Dedifferentiated amniotic fluid mesenchymal stem cell (primary cell): ENCODE results near the gene KCNJ1.
A peak's percentile ranks its signal among the peaks of the same experiment; 100 is the strongest.

ENCODE experiments used
- DNase-seq: peaks from one replicate; pipeline ENCODE4 v3.0.0-alpha.2; 2016; ENCODE audit errors: extremely low spot score

KCNJ1 gene

DNA sequence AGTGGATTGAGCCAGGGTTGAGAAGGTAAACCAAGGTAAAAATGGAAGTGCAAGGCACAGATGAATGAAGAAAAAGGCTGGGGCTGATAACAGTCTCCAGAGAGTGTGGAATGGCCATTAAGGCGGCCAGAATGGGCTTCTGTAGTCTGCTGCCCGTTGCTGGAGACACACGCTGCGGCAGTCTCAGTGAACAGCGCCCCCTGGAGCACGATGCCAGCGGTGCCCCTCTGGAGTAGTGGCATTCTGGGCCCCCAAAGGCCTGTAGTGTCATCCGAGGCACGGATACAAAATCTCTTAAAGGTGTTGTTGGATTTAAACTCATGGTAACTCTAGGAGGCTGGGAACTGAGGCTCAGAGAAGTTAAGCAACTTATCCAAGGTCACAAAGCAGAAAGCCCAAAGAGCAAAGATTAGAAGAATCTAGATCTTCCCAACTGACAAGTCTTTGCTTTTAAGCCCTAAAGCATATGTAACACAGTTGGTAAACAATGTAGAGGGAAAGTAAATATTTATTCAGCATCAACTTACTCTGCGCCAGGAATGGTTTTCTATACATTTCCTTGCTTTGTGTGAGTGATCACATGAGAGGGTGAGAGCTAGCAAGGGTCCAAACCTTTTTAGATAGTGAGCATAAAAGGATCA lies 18.2 kb downstream of the KCNJ1 start:
- no peak for DNase-seq

DNA sequence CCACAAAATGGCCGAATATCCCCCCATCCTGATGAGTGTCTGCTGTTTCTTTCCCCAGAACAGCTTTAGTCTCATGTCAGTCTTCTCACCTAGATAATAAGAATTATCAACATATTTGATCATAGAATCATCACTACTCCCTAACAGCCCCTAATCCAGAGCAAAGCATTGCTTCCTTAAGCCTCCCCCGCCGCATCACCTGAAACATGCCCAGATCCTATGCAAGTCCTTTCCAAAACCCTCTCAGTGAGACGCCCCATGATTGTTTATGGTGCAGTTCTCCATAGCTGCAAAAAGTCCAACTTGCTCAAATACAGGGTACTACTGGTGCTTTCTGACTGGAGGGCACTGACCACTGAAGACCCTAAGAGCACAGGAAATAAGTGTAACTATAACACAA lies 20.1 kb downstream of the KCNJ1 start:
- no peak for DNase-seq

DNA sequence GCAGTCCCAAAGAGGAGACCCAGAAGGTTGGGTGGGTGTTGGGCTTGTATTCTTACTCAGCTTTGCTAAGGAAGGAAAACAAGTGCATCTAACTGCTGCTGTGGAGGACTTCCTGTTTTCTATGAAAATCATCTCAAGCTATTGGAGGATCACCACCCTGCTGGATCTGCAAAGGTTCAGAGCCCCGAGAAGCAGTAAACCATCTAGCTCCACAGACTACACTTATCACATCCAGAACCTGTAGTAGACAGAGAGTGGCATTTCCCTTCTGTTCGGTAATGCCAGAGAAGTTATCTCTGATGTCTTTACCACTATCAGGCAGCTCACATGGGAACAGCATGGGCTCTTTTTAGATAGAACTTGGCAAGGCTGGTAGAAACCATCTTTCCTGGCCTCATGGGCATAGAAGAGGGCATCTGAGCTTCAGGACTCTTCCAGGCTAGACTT lies 21.7 kb downstream of the KCNJ1 start:
- DNase-seq: no peak

DNA sequence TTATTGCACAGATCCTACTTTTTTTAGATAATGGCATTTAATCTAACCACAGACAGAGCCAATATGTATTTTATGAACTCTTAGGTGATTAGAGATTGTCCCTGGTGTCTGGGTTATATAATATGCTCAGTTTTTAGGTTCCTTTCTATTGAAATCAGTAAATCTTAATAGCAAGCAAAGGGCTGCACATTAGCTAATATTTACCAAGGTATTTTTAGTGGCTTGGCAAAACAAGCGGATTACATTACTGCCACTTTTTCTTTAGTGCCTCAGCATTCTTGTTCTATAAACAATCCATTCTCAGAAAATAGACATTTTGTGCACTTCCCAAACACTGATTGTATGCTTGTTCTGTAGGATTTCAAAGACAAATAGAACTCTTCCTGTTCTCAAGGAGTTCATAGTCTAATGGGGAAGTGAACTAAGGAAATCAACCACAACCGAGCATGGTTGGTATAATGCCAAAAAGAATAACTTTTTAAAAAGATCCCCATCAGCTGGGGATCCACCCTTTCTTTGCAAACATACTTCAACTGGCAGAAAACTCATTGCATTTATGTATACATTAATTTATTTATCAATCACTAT lies 23.8 kb downstream of the KCNJ1 start:
- DNase-seq: no peak

DNA sequence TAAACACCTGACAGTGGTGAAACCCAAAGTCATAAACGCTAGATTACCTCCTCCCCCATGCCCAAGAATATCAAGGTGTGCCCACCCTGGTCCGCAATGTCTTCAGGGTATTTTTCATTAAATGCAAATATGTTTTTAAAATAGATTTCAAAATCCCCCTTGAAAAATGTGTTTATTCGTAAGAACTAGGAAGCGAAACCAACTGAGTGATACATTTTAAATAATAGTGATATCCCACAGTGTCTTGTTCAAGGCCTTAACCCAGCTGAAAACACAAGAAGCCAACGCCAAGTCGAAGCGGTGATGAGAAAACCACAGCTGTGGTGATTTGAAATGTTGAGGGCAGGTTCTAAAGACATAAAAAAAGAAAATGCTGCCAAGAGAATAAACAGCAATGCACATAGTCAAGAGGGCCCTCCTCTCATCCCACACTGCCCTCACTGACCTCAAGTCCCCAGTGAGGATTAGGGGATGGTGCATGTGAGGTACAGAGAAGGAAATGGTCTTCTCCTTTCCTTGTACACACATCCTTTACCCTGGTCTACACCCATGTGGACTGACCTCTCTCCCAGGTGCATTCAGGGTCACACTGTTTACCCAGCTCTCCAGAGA lies 25.5 kb downstream of the KCNJ1 start:
- DNase-seq: no peak

DNA sequence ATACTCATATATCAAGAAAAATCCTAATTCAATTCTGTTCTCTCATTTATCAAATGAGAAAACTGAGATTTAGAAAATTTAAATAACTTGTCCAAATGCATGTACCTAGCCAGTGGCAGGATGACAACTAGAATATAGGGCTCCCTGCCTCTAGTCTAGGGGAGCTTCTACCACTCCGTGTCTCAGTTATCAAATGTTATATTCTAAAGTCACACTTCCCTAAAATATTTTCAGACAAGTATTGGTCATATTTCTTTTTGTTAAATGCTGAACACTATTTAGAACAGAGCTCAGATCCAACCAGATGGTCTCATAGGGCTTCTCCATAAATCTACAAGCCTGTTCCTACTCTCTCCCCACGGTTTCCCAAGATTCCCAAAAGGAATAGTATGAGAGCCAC lies 26.3 kb downstream of the KCNJ1 start:
- no peak for DNase-seq

DNA sequence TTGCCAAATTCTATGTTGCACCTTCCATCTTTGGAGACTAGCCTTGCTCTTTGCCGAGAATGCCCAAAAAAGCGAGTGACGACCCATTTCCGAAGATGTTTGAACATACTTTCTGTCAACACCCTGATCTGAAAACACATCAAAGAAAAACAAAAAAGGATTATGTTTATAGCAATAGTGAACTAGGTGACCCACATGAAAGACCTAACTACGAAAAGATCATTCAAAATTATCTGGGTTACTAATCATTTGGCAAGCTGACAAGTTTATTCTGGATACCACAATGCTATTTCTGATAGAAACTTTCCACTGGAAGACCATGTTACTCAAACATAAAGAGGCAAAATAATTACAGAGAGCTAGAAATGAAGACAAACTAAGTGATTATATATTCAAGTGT lies 27.0 kb downstream of the KCNJ1 start:
- no peak for DNase-seq

DNA sequence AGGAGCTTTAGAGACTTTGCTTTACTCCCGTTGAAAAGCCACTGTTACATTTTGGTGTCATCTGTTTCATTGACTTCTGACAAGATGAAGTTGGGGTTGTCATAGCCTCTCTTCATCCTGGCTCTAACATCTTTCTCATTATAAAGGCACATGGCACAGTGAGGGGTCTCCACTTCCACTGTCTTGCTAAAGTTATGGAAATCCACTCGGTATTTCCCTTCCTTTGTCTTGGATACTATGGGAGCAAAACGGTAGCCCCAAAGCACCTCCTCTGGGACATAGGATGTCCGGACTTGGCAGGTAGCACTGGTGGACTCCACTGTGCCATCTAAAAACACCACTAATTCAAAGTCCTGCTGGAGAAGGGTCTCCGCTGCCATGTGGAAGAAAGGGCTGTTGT lies 28.0 kb downstream of the KCNJ1 start:
- DNase-seq: no peak

DNA sequence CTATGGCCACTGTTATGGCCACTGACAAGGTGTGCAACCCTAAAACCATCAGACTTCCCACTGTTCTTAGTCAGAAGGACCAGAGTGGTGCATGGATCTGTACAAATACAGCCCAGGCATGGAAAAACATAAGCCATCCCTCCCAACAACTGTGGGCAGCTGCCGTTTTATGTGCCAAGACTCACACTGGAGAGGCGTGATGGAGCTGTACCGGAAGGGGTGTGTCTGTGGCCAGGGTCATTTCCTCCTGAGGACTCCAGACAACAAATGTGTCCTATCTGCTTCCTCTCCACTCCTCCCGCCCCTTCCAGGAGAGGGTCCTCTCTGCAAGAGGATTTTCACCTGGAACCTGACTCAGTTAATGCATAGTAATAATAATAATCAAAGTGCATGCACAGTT lies 29.5 kb downstream of the KCNJ1 start:
- DNase-seq: no peak

DNA sequence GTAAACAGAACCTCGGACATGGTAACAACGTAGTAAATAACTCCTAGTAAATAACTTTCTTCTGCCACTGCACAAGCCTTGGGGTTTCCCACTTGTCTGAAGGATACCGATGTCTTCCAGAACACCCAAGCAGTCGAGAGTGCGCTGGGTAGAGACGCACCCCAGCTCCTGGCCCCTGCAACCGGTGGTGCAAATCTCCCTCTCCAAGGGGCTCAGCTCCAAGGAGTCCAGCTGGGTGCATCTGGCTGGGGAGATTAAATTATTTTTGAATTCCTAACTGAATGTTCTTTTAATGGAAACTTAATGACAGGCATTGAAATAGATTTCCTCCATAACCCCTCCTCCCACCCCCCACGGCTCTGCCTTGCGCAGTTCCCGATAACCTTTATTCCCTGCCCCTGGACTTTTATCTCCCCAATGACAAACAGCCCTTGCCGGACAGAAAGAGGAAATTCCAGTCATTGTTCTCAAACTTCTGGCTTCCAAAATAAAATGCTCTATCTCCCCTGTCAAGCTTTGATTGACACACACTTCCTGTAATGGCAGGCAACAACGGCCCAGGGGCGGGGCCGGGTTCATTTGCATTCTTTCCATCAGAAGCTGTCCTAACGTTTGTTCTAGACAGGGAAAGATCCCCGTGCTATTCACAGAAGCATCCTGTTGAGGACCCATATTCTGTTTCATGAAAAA lies 31.2 kb downstream of the KCNJ1 start:
- no peak for DNase-seq

DNA sequence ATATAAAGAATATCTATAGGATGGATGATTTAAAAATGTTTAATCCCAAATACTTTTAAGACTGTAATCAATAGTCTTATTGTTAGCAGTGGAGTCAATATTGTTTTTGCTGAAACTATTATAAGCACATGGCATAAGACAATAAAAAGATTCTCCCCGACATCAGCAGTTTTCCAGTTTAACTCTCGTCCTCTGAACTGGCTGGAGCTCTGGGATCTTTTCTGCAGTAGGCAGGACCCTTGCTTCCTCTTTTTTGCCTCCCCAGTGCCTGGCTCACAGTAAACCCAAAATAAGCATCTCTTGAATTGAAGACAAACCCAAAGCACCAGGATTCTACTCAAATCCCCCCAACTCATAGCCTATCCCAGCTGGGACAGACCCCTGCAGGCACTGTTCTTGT lies 32.9 kb downstream of the KCNJ1 start:
- no peak for DNase-seq

DNA sequence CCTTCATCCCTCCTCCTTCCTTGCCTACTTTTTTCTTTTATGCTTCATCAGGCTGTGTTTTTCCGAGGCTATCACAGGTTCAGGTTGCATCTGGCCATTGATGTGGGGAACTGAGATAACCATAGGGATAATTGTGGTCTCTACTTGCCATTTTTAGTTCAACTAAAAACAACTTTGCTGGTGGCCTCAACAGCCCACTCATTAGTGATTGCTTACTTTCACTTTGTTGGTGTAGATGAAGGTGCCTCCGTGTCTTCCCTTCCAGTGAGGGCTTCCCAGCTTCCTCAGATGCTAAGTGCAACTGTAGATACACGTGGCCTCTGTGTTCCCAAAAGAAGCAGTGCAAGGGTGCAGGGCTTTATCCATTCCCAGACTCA lies 35.0 kb downstream of the KCNJ1 start:
- DNase-seq: no peak

DNA sequence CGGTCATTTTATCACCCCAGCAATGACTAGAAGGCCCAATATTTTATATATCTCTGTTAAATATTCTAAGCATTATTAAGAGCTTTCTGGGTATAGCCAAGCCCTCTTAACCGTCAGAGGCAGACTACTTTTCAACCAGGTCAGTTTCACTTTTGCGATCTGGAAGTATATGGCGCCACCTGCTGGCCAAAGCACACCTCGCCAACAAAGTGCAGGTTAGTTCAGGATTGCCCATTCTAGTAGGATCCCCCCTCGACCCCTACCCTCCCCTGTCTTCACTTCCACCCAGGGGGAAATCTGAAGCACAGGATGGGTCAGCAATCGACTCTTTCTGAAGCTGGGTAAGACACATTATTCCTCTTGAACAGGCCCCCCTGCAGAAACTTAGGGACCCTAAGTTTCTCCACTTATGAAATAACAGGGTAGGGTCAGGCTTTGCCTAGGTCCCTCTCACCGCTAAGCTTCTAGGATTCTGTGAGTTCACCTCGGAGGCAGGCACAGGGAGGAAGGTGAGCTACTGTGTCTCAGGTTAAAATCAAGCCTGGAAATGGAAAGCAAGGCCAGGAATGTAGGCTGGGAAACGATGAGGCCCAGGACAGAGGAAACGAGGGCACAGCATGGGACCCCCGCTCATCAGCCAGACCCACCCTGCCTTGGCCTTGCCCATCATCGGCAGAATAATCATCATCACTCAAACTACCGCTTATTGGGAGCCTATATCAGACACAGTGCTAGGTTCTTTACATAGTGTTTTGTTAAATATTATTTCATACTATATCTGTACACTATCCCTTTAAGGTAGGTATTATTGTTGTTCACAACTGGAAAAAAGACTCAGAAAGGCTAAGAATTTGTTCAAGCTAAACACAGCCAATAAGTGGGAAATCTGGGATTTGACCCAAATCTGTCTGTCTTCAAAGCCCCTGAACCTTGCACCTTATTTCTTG lies 35.6 kb downstream of the KCNJ1 start:
- DNase-seq: peak; percentile 78

DNA sequence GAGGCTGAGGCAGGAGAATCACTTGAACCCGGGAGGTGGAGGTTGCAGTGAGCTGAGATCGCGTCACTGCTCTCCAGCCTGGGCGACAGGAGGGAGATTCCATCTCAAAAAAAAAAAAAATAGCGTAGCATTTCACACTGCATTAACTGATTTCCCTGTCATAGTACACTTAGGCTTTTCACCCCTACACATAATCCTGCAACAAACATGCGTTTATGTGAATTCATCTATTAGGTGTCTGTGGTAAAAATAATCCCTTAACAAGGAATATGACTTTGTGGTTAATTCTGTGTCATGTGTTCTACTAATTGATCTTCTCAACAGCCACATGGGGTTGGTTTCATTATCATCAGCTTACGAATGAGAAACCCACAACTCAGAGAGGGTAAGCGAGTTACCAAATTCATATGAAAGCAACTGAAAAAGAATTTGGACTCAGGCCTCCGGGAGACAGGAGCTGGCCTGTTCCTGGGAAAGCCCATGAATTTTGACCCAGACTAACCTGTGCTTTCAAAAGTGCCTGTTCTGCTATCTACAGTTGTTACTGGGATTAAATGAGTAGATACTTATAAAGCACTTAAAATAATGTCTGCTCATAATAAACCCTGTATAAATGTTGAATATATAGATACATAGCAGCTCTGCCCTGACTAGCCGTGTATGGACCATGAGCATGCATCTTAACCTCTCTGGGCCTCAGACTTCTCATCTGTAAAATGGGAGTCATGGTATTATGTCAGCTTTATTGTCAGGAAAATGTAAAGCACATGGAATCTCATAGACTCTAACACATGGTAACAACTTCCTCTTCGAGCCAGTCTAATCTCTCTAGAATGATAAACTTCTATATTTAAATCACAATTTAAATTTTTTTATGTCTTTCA lies 36.6 kb downstream of the KCNJ1 start:
- no peak for DNase-seq

DNA sequence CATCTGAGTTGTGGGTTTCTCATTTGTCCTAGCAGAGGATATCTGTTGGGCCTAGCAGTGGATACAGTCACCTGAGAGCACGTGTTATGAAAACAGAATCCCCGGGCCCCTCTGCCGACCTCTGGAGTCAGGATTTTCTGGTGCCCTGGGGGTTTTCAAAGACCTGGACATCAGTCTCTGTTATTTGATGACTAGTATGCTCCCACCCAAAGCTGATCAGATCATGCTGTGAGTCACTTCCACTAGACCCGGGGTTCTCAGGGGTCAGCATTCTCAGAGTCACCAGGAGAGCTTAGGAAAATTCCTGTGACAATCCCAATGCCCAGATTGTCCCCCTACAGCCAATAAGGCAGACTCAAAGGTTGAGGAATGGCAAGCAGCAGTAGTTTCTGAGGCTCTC lies 38.7 kb downstream of the KCNJ1 start:
- DNase-seq: no peak

DNA sequence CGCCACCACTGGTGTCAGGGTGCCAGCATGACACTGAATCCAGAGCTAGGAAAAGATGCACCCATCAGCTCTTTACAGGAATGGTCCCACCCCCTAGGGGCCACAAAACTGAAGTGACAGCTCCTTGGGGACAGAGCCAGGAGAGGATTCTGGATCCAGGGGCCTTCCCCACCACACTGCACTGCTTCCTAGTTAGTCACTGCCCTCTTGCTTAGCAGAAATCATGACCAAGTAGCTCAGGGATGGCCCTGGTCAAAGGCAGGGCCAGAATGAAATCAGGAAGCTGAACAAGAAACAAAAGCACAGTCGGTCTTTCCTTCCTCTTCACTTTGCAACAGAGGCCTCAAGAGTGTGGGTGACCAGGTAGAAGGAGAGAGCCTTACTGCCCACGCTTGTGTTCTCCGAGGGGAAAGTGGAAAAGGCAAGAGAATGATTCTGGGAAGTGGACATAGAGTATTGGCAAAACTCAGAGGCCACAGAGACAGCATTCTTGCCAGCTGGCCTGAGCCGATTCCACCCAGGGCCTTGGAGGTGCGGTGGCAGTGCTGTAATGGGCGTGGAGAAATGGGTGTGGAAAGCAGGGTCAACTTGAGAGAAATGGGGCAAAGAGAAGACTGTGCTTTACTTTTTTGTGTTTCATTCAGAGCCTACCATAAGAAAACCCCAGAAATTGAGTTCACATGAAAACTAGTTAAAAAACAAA lies 39.8 kb downstream of the KCNJ1 start:
- no peak for DNase-seq

DNA sequence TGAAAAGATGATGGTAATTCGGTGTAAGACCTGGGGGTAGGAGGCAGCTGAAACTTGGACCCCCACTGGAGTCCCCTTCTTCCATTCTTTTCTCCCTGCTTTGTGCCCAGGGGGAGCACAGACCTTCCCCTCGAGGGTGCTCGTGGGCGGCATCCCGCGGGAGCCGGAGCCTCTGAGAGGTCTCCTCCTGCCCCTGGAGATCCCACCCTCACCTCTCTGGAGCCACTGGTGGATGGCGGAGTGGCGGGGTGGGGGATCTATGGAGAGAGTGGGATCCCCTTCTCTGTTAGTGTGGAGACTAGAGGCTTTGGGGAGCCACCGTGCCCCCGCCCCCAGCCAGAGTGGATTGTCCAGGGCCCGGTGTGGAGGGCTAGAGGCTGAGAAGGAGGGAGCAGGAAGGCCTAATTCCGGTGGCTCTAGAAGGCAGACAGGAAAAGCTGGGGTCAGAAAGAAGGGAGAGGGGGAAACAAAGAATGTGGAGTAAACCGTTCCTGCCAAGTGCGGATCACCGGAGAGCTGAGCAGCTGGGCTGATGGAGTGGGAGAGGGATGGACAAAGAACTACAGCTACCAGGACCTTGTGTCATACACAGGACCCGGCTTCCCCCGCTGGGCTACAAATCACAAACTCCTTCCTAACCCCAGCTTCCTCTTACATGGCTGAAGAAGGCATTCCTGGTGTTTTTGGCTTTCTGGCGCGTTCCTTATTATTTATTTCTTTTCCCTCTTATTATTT lies 41.9 kb downstream of the KCNJ1 start:
- no peak for DNase-seq

DNA sequence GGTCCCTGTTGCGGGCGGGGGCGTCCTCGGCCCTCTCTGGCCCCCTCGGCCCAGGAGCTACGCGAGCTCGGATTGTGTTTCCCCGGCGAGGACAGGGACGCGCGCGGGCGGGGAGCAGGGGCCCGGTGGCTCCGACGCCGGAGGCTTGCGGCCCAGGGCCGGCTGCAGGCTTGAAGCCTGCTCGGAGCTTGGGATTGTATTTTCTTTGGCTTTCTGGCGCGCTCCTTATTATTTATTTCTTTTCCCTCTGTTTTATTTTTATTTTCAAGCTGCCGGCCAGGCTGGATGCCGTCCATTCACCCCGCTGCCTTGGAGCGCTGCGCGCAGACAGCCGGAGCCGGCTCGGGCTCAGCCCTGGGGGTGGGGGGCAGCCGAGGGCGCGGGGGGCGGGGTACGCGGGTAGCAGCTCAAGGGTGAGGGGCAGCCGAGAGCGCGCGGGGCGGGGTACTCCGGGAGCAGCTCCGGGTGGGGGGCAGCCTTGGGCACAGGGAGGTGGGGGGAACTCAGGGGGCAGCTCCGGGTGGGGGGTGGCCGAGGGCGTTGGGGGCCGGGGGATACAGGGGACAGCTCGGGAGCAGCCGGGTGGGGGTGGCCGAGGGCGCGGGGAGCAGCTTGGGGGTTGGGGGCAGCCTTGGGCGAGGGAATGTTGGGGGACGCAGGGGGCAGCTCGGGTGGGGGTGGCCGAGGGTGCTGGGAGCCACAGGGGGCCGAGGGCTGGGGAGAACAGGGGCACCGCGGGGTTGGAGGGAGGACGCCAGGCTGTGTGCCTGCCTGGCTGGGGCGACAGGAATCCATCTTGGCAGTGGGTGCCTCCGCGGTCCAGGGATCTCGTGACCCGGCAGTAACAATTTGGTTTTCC lies 42.7 kb downstream of the KCNJ1 start:
- no peak for DNase-seq

DNA sequence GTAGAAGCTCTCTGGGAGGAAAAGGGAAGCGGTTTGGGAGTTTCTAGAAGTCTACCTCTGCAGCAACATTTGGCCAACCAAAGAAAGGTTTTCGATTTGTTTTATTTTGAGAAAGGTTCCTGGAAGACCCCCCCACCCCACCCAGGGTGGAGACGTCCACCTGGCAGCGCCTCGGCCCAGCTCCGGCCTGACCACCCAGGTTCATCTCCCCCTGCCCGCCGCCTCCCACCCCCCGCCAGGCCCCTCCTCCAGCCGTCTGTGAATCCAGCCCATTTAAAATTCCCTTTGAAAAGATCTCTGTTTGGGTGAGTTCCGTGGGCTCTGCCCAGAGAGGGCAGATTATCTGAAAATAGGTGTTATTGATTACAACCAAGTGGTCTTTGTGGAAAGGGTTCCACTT lies 43.3 kb downstream of the KCNJ1 start:
- DNase-seq: no peak
